Amygdala (tissue), 56 donors: Measurements from ENCODE around the gene CGB2.

ENCODE experiments used
- DNase-seq, 56 donors: peaks; one replicate each; lab custom pipeline; 2025; lab: John Stamatoyannopoulos, UW

The CGB2 gene

GRCh38 chr19:49064029-49064629 is 32.4 kb downstream of the CGB2 start:
- DNase-seq, result no peak

DNA sequence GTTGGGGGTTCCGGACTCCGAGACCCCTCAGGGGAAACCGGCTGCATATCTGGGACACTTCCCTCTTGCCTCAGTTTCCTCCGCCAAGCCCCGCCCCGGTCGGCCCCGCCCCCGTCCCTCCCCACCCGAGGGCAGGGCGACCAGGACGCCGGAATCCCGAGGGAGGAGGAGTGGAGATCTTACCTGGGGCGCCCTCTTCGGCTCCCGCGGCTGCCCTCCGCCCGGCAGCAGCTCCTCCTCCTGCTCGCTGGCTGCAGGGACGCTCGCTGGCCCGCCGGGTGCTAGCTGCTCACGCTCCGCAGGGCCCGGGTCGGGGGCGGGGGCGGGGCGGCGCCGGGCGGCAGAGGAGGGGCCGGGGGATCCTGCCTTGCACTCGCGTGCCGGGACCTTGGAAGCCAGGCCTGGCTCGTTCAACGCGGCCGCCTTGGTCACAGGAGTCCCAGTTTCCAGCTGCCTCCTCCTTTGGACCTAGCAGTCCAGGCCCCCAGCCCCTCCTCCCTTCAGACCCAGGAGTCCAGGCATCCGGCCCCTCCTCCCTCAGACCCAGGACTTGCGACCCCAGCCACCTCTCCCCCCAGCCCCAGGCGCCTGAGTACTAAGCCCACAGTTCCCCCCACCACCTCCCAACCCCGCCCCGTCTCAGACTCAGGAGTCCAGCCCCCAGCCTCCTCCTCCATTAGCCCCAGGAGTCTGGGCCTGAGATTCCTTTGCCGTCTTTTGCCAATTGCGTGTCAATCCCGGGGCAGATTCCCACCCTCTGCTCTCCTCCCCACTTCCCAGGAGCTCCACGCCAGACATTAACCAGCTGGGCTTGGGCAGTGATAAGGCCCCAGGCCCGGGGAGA is 33.3 kb downstream of the CGB2 start, which contains the start of gene NTF4:
NTF4 (minus strand) TSS at position 51 of the 844 bp plus-strand sequence. CDS start 2,821 bp downstream, outside the sequence.
- no peak for DNase-seq

DNA sequence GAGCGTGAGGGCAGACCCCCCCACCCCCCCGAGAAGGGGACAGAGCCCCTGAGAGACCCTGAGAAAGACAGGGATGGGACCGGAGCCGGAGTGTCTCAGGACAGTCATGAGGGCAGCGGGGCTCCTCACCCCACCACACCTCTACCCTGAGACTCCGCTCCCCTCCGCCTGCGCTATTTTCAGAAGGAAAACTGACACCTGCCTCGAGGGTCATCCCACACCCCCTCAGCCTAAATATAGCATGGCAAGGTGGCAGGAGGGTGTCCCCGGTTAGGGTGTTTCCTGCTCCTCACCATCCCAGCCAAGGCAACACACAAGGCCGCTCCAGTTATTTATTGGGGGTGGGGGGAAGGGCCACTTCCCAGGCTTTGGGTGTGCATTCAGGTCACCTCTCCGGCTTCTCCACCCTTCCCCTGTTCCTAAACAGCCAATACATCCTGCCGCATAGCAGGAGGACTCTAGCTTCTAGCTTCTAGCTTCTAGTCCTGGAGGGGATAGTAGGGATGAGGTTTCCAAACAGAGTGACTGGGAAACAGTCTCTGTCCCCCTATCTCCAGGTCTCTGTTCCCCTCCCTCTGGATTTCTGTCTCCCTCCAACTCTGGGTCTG is 34.3 kb downstream of the CGB2 start:
- no peak for DNase-seq

DNA sequence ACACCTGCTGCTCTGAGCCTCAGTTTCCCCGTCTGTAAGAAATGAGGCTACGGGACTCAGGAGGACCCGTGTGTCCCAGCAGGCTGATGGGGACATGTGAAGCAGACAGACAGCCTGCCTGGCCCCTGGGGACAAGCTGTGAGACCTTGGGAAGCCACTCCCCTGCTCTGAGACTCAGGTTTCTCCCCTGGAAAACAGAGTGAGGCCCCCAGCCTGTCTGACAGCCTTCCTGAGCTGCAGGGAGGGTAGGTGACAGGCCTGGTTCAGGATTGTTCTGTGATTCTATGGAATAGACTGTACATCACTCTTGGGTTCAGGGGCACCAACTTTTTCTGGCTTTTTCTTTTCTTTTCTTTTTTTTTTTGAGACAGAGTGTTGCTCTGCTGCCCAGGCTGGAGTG is 35.9 kb downstream of the CGB2 start:
- no peak for DNase-seq

DNA sequence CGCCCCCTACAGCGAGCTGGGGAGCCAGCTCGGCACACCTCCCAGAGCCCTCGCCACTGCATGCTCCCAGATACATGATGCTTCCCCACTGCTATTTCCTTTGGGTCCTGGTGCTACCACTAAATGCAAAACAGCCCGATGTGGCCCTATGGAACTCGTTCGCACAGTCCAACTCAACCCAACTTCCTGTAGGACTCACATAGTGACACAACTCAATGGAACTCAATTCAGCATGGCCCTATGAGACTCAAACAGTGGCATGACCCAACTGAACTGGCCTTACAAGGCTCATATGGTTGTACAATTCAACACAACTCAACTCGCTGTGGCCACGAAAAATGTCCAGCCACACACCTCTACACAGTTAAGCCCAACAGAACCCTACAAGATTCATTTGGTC is 37.3 kb downstream of the CGB2 start:
- no peak for DNase-seq

GRCh38 chr19:49070416-49070815 is 38.7 kb downstream of the CGB2 start:
- DNase-seq, result no peak

DNA sequence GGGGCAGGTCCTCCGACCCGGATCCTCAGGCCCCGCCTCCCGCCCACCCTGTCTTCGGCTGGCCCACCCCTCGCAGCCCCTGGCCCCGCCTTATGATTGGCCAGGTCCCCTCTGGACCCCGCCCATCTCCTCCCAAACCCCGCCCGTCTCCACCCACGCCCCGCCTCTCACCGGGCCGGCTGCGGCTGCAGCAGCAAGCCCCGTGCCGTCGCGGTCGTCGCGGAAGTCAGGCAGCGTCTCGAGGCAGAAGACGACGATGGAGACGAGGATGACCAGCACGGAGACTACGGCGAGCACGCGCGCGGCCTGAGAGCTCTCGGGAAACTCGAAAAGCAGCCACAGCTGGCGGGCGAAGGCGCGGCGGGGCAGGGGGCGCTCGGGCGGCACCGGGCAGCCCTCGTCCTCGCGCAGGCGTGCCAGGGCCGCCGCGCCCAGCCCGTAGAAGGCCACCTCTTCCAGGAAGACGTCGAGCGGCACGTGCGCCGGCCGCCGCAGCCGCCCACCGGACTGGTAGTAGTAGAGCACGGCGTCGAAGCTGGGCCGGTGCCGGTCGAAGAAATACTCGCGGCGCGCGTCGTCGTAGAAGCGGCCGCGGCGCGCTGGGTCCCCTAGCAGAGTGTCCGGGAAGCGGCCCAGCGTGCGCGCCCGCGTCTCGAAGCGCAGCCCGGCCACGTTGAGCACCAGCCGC is 40.3 kb downstream of the CGB2 start:
- no peak for DNase-seq

DNA sequence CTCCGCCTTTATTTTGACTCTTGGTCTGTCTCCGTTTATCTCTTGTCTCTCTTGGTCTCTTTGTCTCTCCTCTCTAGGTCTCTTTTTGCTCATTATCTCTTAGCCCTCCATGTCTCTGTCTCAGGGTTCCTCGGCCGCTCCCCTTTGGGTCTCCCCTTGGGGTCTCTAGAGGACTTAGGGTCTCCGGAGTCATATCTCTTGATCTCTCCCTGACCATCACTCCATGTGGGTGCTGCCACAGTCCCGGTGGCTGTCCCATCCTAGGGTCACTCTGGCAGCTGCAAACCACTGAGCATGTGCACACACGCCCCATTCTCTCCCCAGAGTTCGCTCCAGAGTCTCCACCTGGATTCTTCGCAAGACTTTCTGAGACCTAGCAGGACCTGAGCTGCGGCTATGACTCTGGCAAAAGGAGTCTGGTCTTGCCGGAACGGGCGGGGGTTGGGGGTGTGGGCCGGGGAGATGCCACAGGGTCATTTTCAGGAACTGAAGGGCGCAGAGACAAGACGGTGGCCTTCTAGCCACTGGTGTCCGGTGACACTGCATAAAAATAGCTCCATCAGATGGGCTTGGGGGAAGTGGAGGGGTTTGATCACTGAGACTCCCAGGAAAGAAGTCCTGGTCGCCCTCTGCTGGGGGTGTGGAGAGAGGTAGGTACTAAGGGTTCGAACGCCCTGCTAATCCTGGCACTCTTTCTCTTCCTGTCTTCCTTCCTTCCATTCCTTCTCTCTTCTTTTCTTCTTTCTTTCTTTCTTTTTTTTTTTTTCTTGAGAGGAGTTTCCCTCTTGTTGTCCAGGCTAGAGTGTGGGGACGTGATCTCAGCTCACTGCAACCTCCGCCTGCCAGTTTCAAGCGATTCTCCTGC is 42.1 kb downstream of the CGB2 start:
- DNase-seq, result no peak

DNA sequence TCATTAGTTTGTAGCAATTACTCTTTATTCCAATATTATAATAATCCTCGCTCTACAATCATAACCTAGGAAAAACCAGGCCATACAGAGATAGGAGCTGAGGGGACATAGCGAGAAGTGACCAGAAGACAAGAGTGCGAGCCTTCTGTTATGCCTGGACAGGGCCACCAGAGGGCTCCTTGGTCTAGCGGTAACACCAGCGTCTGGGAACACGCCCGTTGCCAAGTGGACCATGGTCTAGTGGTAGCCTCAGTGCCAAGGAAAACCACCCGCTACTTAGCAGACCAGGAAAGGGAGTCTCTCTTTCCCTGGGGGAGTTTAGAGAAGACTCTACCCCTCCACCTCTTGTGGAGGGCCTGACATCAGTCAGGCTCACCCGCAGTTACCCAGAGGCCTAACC is 43.2 kb downstream of the CGB2 start:
- DNase-seq, result peak in 33 of 56 donors; percentile 2 to 73 (median 32)

DNA sequence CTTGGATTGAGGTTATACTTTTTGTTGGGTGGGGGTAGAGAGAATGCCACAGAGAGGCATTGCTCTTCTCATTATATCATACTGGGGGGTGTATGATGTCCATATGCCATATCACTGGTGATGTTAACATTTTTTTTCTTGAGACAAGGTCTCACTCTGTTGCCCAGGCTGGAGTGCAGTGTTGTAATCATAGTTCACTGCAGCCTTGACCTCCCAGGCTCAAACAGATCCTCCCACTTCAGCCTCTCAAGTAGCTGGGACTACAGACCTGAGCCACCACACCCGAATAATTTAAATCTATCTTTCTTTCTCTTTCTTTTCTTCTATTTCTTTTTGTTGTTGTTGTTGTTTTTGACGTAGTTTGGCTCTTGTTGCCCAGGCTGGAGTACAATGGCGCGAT is 48.7 kb downstream of the CGB2 start:
- DNase-seq, result no peak

GRCh38 chr19:49081273-49081672 is 49.6 kb downstream of the CGB2 start:
- DNase-seq, result no peak
